CD4-positive, alpha-beta memory T cell (primary cell): Measurements from ENCODE around the gene TEAD1. TPM values are rescaled to one million over a fixed set of nuclear protein-coding genes. Genes with fewer than 3 reads are reported as not detected.

Source experiments
- CTCF ChIA-PET: fragments of 350-600 bp; sonication (Branson Sonifier 250); formaldehyde crosslinking; loops from one replicate; lab custom pipeline; 2021; ENCODE audit warnings: inconsistent platforms; ENCODE audit not compliant: partially characterized antibody; lab: Charles Lee
- POLR2A ChIA-PET: fragments of 350-600 bp; sonication (Branson Sonifier 250); formaldehyde crosslinking; loops from one replicate; lab custom pipeline; 2021; ENCODE audit not compliant: partially characterized antibody; lab: Charles Lee
- DNase-seq, 5 donors: peaks; one replicate each; pipeline versions ENCODE4 v3.0.0 to v3.0.0-alpha.2; 2020 to 2022; ENCODE audit warnings: mixed read lengths in 1 of 5
- H3K27ac ChIP-seq: one replicate; pipeline ENCODE4 v1.7.0; 2013; ENCODE audit warnings: low read depth, low read length
- H3K27me3 ChIP-seq: 2 replicates; pipeline ENCODE4 v1.7.0; 2013; ENCODE audit warnings: mild to moderate bottlenecking, low read length, moderate library complexity; ENCODE audit not compliant: insufficient read depth
- H3K36me3 ChIP-seq: 2 replicates; pipeline ENCODE4 v1.7.0; 2013; ENCODE audit warnings: mild to moderate bottlenecking, low read length, moderate library complexity; ENCODE audit not compliant: insufficient read depth
- H3K4me1 ChIP-seq: 2 replicates; pipeline ENCODE4 v1.7.0; 2013; ENCODE audit warnings: mild to moderate bottlenecking, low read length, moderate library complexity; ENCODE audit not compliant: insufficient read depth
- H3K4me3 ChIP-seq, 2 donors: one replicate each; pipeline ENCODE4 v1.7.0; 2013; ENCODE audit warnings: low read length in 2 of 2, mild to moderate bottlenecking in 1 of 2
- H3K9me3 ChIP-seq, 2 donors: one replicate each; pipeline ENCODE4 v1.7.0; 2013; ENCODE audit warnings: low read length in 2 of 2, control low read depth in 1 of 2; ENCODE audit not compliant: control insufficient read depth in 1 of 2
- H3K27ac Mint-ChIP-seq, 7 donors: one replicate each; pipeline ENCODE4 v1.8.0; 2020 to 2021; ENCODE audit warnings: mixed read lengths in 7 of 7, mild to moderate bottlenecking in 6 of 7, inconsistent platforms in 3 of 7, moderate library complexity in 3 of 7
- H3K27me3 Mint-ChIP-seq, 2 donors: one replicate each; pipeline ENCODE4 v1.8.0; 2020 to 2021; ENCODE audit warnings: mixed read lengths in 2 of 2
- H3K36me3 Mint-ChIP-seq, 2 donors: one replicate each; pipeline ENCODE4 v1.8.0; 2020 to 2021; ENCODE audit warnings: mixed read lengths in 2 of 2, inconsistent platforms in 1 of 2, mild to moderate bottlenecking in 1 of 2
- H3K4me1 Mint-ChIP-seq, 4 donors: one replicate each; pipeline ENCODE4 v1.8.0; 2020 to 2021; ENCODE audit warnings: mixed read lengths in 4 of 4, mild to moderate bottlenecking in 1 of 4
- H3K4me3 Mint-ChIP-seq, 8 donors: one replicate each; pipeline ENCODE4 v1.8.0; 2020 to 2021; ENCODE audit warnings: mixed read lengths in 8 of 8, mild to moderate bottlenecking in 7 of 8, moderate library complexity in 6 of 8, inconsistent platforms in 3 of 8
- H3K9me3 Mint-ChIP-seq, 8 donors: one replicate each; pipeline ENCODE4 v1.8.0; 2020 to 2021; ENCODE audit warnings: mixed read lengths in 8 of 8, mild to moderate bottlenecking in 5 of 8, inconsistent platforms in 3 of 8, moderate library complexity in 1 of 8
- intact Hi-C: fragments of 100-400 bp; cut with micrococcal nuclease; formaldehyde crosslinking; loops from one replicate; pipeline ENCODE4 v1.15.1; 2023
- polyA plus RNA-seq, 2 donors: library from polyadenylated mRNA; unstranded; fragments of 300-500 nt; fragmentation: Illumina TruSeq; gene quantifications; one replicate each; pipeline ENCODE4 v1.2.3, GENCODE V29; 2021
- total RNA-seq, 2 experiments: library from RNA; stranded (reverse); gene quantifications; one replicate each; pipeline ENCODE4 v1.2.3, GENCODE V29; 2021

TEAD1 gene
- total and polyA plus RNA-seq, 4 experiments from 2014 or later: 0.15 to 1.1 (median 0.52) TPM; not detected in 1

GRCh38 chr11:12789596-12790215 lies 115.5 kb downstream of the TEAD1 start:
- intact Hi-C loops: no loop called here
- H3K36me3 ChIP-seq: no peaks in the 10 kb centered on the region
- Mint-ChIP-seq H3K27ac (no peak overlapping the region), H3K27me3 (peaks cover 6 to 7% of the 10 kb centered on the region in 2 donors), H3K4me1 (no peaks in the 10 kb centered on the region), H3K36me3 (no peaks in the 10 kb centered on the region), H3K4me3 (no peak overlapping the region), H3K9me3 (no peaks in the 10 kb centered on the region)
- H3K9me3 ChIP-seq: no peaks in the 10 kb centered on the region
- no peaks in the 10 kb centered on the region for H3K27me3 ChIP-seq
- no peak overlapping the region for H3K27ac ChIP-seq
- ChIA-PET CTCF (no interaction called here), POLR2A (no interaction called here)
- DNase-seq: no peak
- no peak overlapping the region for H3K4me3 ChIP-seq
- no peaks in the 10 kb centered on the region for H3K4me1 ChIP-seq

- intact Hi-C loops: no loop called here
- no peaks in the 10 kb centered on the region for H3K4me1 Mint-ChIP-seq
- H3K4me3 Mint-ChIP-seq: no peak overlapping the region
- no peaks in the 10 kb centered on the region for H3K4me1 ChIP-seq
- no peaks in the 10 kb centered on the region for H3K36me3 Mint-ChIP-seq
- H3K9me3 ChIP-seq: no peaks in the 10 kb centered on the region
- H3K27ac ChIP-seq: no peak overlapping the region
- peaks cover 7 to 9% of the 10 kb centered on the region in 2 donors for H3K27me3 Mint-ChIP-seq
- no peak overlapping the region for H3K27ac Mint-ChIP-seq
- DNase-seq: no peak
- no peaks in the 10 kb centered on the region for H3K27me3 ChIP-seq
- POLR2A ChIA-PET: no interaction called here
- CTCF ChIA-PET: no interaction called here
- no peak overlapping the region for H3K4me3 ChIP-seq
- H3K9me3 Mint-ChIP-seq: peaks cover 0 to 2% (median 0%) of the 10 kb centered on the region in 8 donors
- H3K36me3 ChIP-seq: no peaks in the 10 kb centered on the region
Observed at GRCh38 chr11:12790861-12791616, 116.8 kb downstream of the TEAD1 start.

GRCh38 chr11:12792018-12792417 lies 117.8 kb downstream of the TEAD1 start:
- intact Hi-C loops: no loop called here
- H3K27ac Mint-ChIP-seq: no peak overlapping the region
- Histone ChIP-seq H3K9me3 (no peaks in the 10 kb centered on the region), H3K36me3 (no peaks in the 10 kb centered on the region), H3K27me3 (no peaks in the 10 kb centered on the region), H3K27ac (no peak overlapping the region), H3K4me3 (no peak overlapping the region), H3K4me1 (no peaks in the 10 kb centered on the region)
- H3K9me3 Mint-ChIP-seq: peaks cover 0 to 2% (median 0%) of the 10 kb centered on the region in 8 donors
- CTCF ChIA-PET: no interaction called here
- POLR2A ChIA-PET: no interaction called here
- DNase-seq: no peak
- H3K4me3 Mint-ChIP-seq: no peak overlapping the region
- no peaks in the 10 kb centered on the region for H3K36me3 Mint-ChIP-seq
- H3K4me1 Mint-ChIP-seq: no peaks in the 10 kb centered on the region
- peaks cover 3 to 9% of the 10 kb centered on the region in 2 donors for H3K27me3 Mint-ChIP-seq

GRCh38 chr11:12792590-12792989 lies 118.4 kb downstream of the TEAD1 start:
- Mint-ChIP-seq H3K36me3 (no peaks in the 10 kb centered on the region), H3K4me3 (no peak overlapping the region), H3K4me1 (no peaks in the 10 kb centered on the region), H3K27me3 (peaks cover 3 to 9% of the 10 kb centered on the region in 2 donors), H3K9me3 (peaks cover 0 to 2% (median 0%) of the 10 kb centered on the region in 8 donors), H3K27ac (no peak overlapping the region)
- no peaks in the 10 kb centered on the region for H3K27me3 ChIP-seq
- H3K4me1 ChIP-seq: no peaks in the 10 kb centered on the region
- no peaks in the 10 kb centered on the region for H3K36me3 ChIP-seq
- intact Hi-C loops: no loop called here
- no peaks in the 10 kb centered on the region for H3K9me3 ChIP-seq
- H3K27ac ChIP-seq: no peak overlapping the region
- DNase-seq: no peak
- CTCF ChIA-PET: no interaction called here
- POLR2A ChIA-PET: no interaction called here
- no peak overlapping the region for H3K4me3 ChIP-seq

GRCh38 chr11:12793065-12793464 lies 118.8 kb downstream of the TEAD1 start:
- Histone ChIP-seq H3K27ac (no peak overlapping the region), H3K27me3 (no peaks in the 10 kb centered on the region), H3K9me3 (no peaks in the 10 kb centered on the region), H3K36me3 (no peaks in the 10 kb centered on the region), H3K4me1 (no peaks in the 10 kb centered on the region), H3K4me3 (no peak overlapping the region)
- H3K9me3 Mint-ChIP-seq: peaks cover 0 to 2% (median 0%) of the 10 kb centered on the region in 8 donors
- intact Hi-C loops: no loop called here
- DNase-seq: no peak
- no peaks in the 10 kb centered on the region for H3K4me1 Mint-ChIP-seq
- H3K27ac Mint-ChIP-seq: no peak overlapping the region
- no peak overlapping the region for H3K4me3 Mint-ChIP-seq
- ChIA-PET POLR2A (no interaction called here), CTCF (no interaction called here)
- no peaks in the 10 kb centered on the region for H3K36me3 Mint-ChIP-seq
- peaks cover 3 to 9% of the 10 kb centered on the region in 2 donors for H3K27me3 Mint-ChIP-seq

- Histone ChIP-seq H3K4me1 (no peaks in the 10 kb centered on the region), H3K27me3 (peaks cover 3% of the 10 kb centered on the region), H3K36me3 (no peaks in the 10 kb centered on the region), H3K27ac (no peak overlapping the region), H3K9me3 (no peaks in the 10 kb centered on the region), H3K4me3 (no peak overlapping the region)
- intact Hi-C loops: no loop called here
- ChIA-PET CTCF (no interaction called here), POLR2A (no interaction called here)
- Mint-ChIP-seq H3K4me3 (no peak overlapping the region), H3K9me3 (peaks cover 0 to 2% (median 0%) of the 10 kb centered on the region in 8 donors), H3K4me1 (no peaks in the 10 kb centered on the region), H3K36me3 (no peaks in the 10 kb centered on the region), H3K27me3 (peaks cover 7 to 9% of the 10 kb centered on the region in 2 donors), H3K27ac (no peak overlapping the region)
- DNase-seq: no peak
Observed at GRCh38 chr11:12793506-12793905, 119.3 kb downstream of the TEAD1 start.

- H3K27ac ChIP-seq: no peak overlapping the region
- no peaks in the 10 kb centered on the region for H3K4me1 Mint-ChIP-seq
- peaks cover 4% of the 10 kb centered on the region for H3K27me3 ChIP-seq
- H3K4me3 Mint-ChIP-seq: no peak overlapping the region
- H3K4me1 ChIP-seq: no peaks in the 10 kb centered on the region
- H3K9me3 Mint-ChIP-seq: peaks cover 0 to 2% (median 0%) of the 10 kb centered on the region in 8 donors
- no peak overlapping the region for H3K27ac Mint-ChIP-seq
- no peak for DNase-seq
- intact Hi-C loops: no loop called here
- peaks cover 5 to 10% of the 10 kb centered on the region in 2 donors for H3K27me3 Mint-ChIP-seq
- H3K36me3 Mint-ChIP-seq: no peaks in the 10 kb centered on the region
- no peaks in the 10 kb centered on the region for H3K36me3 ChIP-seq
- ChIA-PET POLR2A (no interaction called here), CTCF (no interaction called here)
- no peaks in the 10 kb centered on the region for H3K9me3 ChIP-seq
- no peak overlapping the region for H3K4me3 ChIP-seq
Observed at GRCh38 chr11:12794576-12795230, 120.5 kb downstream of the TEAD1 start.
